Psoas muscle (tissue), 8 donors: Measurements from ENCODE around the gene SSBP3. TPM values are rescaled to one million over a fixed set of nuclear protein-coding genes. Genes with fewer than 3 reads are reported as not detected.

ENCODE experiments used
- ATAC-seq, 4 donors: fragments of 200-7000 bp; cut with Tn5 transposase; one replicate each; pipeline ENCODE4 v1.9.1; 2020; ENCODE audit warnings: moderate library complexity in 3 of 4, mild to moderate bottlenecking in 2 of 4
- DNase-seq, 2 donors: peaks; one replicate each; pipeline ENCODE4 v3.0.0-alpha.2; 2020
- H3K27ac ChIP-seq: fragments of 200-600 bp; one replicate; pipeline ENCODE4 v1.8.0; 2022
- H3K27me3 ChIP-seq, 3 donors: fragments of 200-600 bp in 1 of 3; one replicate each; pipeline versions ENCODE4 v1.6.1 to v1.8.0; 2013 to 2022; ENCODE audit warnings: low read length in 2 of 3, mild to moderate bottlenecking in 2 of 3, moderate library complexity in 1 of 3; ENCODE audit not compliant: insufficient read depth in 3 of 3
- H3K36me3 ChIP-seq, 2 donors: fragments of 200-600 bp in 1 of 2; one replicate each; pipeline versions ENCODE4 v1.6.1 to v1.8.0; 2013 to 2022; ENCODE audit warnings: low read depth in 1 of 2, mild to moderate bottlenecking in 1 of 2, moderate library complexity in 1 of 2; ENCODE audit not compliant: insufficient read depth in 1 of 2
- H3K4me1 ChIP-seq: fragments of 200-600 bp; one replicate; pipeline ENCODE4 v1.8.0; 2022
- H3K4me3 ChIP-seq: fragments of 200-600 bp; one replicate; pipeline ENCODE4 v1.8.0; 2022; ENCODE audit warnings: mild to moderate bottlenecking
- H3K9me3 ChIP-seq: fragments of 200-600 bp; one replicate; pipeline ENCODE4 v1.8.0; 2022
- WGBS, 3 donors: extraction: QIAGEN DNeasy Blood & Tissue Kit; methylation state at CpG; one replicate each; pipeline versions ENCODE4 v1.1.6 to v1.1.7; 2013; 5-methylcytosine and 5-hydroxymethylcytosine counted together
- intact Hi-C, 2 donors: fragments of 100-400 bp; cut with DNase I; formaldehyde crosslinking; loops; one replicate each; pipeline versions ENCODE4 v1.11.0 to v1.14.2; 2022
- polyA plus RNA-seq, 3 donors: library from polyadenylated mRNA; stranded (reverse); fragments of 200-250 nt; gene quantifications; one replicate each; pipeline ENCODE4 v1.2.3, GENCODE V29; 2013
- total RNA-seq, 4 donors: library from RNA; stranded (reverse); fragmentation: NEBNext Ultra II Directional in 2 of 4; extraction: Animal tissue kit (Norgen Biotek cat#: 25700) in 2 of 4; gene quantifications; one replicate each; pipeline versions ENCODE4 v1.2.1 to v1.2.4, GENCODE V29; 2021 to 2023
- TF ChIP-seq, protein P1 (sequence below): fragments of 200-600 bp; IDR thresholded peaks from one replicate; pipeline ENCODE4 v1.8.0; 2022; ENCODE audit warnings: antibody characterized with exemption
- donor health status: healthy with polysubstance abuse.
- donor health status: DM: no; HTN: no; CAD: no; lungs with moderate emphysema.
- donor health status: Bipolar disorder and iron deficiency.
- donor health status: healthy.
- donor health status: DM: yes; HTN: yes; CAD: no.
- donor health status: DM: no; HTN: no; CAD: no.
- donor health status: DM: no; HTN: no; CAD: no.
- donor health status: DM: yes; HTN: yes; CAD: no.

SSBP3 gene
- total and polyA plus RNA-seq, 7 donors: 7.9 to 24.2 (median 21.6) TPM

DNA sequence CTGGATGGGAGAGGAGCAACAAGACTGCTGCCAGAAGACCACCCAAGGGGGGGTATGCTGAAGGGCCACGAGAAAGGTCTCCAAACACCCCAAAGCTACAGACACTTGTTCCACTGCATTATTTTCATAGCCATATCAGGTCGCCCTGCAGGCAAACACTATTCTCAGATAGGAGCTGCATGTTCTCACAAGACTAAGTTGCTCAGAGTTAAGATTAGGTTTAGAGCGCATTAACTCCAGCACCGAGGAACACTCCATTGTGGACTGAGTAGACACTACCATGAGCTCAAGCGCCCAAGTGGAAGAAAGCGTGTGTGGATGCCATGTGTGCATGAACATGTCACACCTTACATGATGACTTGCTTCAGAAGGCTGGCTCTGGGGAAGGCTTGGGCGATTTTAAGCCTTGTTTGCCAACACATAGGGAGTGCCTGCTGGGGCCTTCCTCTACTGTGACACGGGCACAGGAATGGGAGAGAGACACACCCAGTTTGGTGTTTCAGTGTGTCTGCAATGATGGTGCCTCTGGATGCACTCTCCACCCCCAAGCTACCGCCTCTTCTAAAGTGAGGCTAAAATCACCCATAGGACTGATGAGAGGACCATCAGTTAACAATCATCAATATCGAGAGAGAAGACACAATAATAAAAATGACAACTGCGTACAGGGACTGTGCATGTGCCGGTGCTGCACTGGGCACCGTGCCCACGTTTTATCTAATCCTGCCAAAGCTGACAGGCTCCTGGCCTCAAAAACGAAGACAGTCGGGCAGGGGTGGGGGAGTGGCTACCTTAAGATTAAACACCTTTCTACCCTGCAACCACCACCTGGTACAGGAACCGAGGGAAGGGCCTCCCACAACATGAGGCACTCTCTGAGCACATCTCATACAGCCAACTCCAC, 34.9 kb downstream of the SSBP3 start:
- ATAC-seq: peak; percentile 22 to 53 (median 40)
- peak overlapping the region; percentile 16 for H3K27ac ChIP-seq
- no peaks in the 10 kb centered on the region for H3K27me3 ChIP-seq
- 51 to 67% (median 59%) methylated on average over 17 of the region's 17 CpGs for WGBS, 3 donors
- TF ChIP-seq, protein P1, sequence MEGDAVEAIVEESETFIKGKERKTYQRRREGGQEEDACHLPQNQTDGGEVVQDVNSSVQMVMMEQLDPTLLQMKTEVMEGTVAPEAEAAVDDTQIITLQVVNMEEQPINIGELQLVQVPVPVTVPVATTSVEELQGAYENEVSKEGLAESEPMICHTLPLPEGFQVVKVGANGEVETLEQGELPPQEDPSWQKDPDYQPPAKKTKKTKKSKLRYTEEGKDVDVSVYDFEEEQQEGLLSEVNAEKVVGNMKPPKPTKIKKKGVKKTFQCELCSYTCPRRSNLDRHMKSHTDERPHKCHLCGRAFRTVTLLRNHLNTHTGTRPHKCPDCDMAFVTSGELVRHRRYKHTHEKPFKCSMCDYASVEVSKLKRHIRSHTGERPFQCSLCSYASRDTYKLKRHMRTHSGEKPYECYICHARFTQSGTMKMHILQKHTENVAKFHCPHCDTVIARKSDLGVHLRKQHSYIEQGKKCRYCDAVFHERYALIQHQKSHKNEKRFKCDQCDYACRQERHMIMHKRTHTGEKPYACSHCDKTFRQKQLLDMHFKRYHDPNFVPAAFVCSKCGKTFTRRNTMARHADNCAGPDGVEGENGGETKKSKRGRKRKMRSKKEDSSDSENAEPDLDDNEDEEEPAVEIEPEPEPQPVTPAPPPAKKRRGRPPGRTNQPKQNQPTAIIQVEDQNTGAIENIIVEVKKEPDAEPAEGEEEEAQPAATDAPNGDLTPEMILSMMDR: no peak
- H3K36me3 ChIP-seq: no peaks in the 10 kb centered on the region
- intact Hi-C loops: no loop called here
- H3K9me3 ChIP-seq: no peaks in the 10 kb centered on the region
- H3K4me3 ChIP-seq: no peak overlapping the region
- DNase-seq: no peak
- peaks cover 80% of the 10 kb centered on the region for H3K4me1 ChIP-seq

DNA sequence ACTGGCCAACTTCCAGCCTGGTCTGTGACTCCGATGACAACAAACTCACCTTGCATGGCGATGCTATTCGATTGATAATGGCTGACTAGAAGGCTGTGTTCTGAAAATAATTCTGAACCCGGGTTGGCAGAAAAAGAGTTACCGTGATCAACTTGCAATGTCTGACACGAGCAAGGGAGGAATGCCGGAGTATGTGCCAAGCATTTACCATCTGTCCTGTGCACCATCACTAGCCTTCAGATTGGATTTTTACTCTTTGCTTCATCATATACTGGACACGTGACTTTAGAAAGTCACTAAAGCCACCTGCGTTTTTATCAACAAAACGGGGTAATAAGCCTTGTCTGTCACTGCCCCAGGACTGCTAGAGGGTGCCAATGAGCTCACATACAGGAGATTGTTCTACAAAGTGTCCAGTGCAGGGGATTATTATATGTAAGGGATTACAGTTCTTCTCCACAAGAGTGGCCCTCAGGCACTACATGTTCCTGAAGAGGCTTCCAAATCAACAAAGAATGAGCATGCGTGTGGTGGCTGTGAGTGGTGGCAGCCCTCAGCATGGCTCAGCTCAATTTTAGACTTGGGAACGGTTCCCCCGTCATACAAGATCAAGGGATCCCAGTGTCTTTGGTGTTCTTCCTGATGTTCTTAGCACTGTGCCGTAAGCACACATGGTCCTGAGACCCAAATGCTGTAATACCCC, 35.8 kb downstream of the SSBP3 start:
- H3K9me3 ChIP-seq: no peaks in the 10 kb centered on the region
- no peak overlapping the region for H3K4me3 ChIP-seq
- intact Hi-C loops: no loop called here
- ATAC-seq: peak; percentile 3 to 68 (median 58)
- TF ChIP-seq, protein P1: no peak
- DNase-seq: no peak
- no peaks in the 10 kb centered on the region for H3K27me3 ChIP-seq
- WGBS, 3 donors: 40 to 65% (median 41%) methylated on average over 14 of the region's 14 CpGs
- peak overlapping the region; percentile 16 for H3K27ac ChIP-seq
- peaks cover 78% of the 10 kb centered on the region for H3K4me1 ChIP-seq
- no peaks in the 10 kb centered on the region for H3K36me3 ChIP-seq

GRCh38 chr1:54367613-54368012, 38.6 kb downstream of the SSBP3 start:
- Histone ChIP-seq H3K36me3 (no peaks in the 10 kb centered on the region), H3K27me3 (no peaks in the 10 kb centered on the region), H3K4me3 (no peak overlapping the region), H3K9me3 (no peaks in the 10 kb centered on the region), H3K4me1 (peaks cover 64% of the 10 kb centered on the region), H3K27ac (no peak overlapping the region)
- intact Hi-C loops: no loop called here
- ATAC-seq (no peak), DNase-seq (no peak)
- TF ChIP-seq, protein P1: no peak
- 95 to 100% (median 100%) methylated on average over 2 of the region's 2 CpGs for WGBS, 3 donors

DNA sequence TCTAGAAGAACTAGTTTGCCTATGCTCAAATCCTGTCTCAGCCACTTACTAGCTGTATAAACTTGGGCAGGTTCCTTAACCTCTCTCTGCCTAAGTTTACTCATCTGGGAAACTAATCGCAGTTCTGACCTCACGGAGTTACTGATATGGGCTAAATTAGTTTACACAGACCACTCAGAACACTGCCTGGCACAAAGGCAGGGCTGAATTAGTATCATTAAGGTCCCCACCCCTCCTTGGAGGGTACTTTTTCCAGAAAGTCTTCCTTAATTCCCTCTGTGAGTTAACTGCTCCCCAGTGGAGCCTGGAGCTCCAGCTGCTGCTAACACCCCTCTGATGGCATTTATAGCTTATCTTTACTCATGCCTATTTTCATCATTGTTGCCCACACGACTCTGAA, 40.3 kb downstream of the SSBP3 start:
- Histone ChIP-seq H3K27me3 (no peaks in the 10 kb centered on the region), H3K4me1 (peaks cover 49% of the 10 kb centered on the region), H3K4me3 (no peak overlapping the region), H3K36me3 (no peaks in the 10 kb centered on the region), H3K9me3 (no peaks in the 10 kb centered on the region), H3K27ac (no peak overlapping the region)
- intact Hi-C loops: no loop called here
- TF ChIP-seq, protein P1: no peak
- WGBS, 3 donors: 73 to 81% (median 76%) methylated on average over 3 of the region's 3 CpGs
- ATAC-seq: no peak
- DNase-seq: no peak
